Mesangial cell (primary cell): ENCODE data around the gene KIAA1217. TPM values are rescaled to one million over a fixed set of nuclear protein-coding genes. Genes with fewer than 3 reads are reported as not detected.

Experiments
- total RNA-seq: library from RNA; depleted of rRNA; stranded (reverse); fragments of >200 nt; gene quantifications from 2 replicates; pipeline ENCODE4 v1.2.3, GENCODE V29; 2015

Gene KIAA1217
- 6.8 and 21.9 TPM in 2 replicates for total RNA-seq

GRCh38 chr10:24208661-24209431 lies at the start of gene KIAA1217:
KIAA1217 (plus strand) TSS chr10:24209138; CDS start chr10:24209194, 56 bp downstream.

